ENCODE measurements around the gene THYN1.
A peak's percentile ranks its signal among the peaks of the same experiment; 100 is the strongest.

THYN1 gene

DNA sequence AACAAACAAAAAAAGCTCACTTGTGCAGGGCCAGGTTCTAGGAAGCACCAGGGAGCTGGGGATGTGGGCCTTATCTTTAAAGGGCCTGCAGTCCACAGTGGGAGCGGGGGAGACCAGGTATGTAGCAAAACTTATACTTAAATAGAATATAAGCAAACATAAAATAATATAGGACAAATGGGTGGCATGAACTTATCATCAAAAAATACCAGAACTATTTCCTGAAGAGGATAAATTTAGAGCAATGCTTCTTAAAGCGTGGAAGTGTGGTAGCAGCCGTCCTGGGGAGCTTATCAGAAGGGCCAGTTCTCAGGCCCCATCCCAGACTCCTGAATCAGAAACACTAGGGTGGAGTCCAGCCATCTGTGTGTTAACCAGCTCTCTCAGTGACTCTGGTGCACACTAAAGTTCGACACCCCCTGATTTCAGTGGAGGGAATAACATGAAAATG, 19.4 kb downstream of the THYN1 start:
- Histone ChIP-seq H3K27me3 (ENCODE audit: insufficient read depth, low read length) (no peaks in the 10 kb centered on the region), H3K4me1 (ENCODE audit: control insufficient read depth, insufficient read depth, low read length, unreplicated experiment) (peaks cover 4% of the 10 kb centered on the region), H3K27ac (ENCODE audit: low read depth, low read length) (no peak overlapping the region), H3K36me3 (ENCODE audit: insufficient read depth, low read length) (no peaks in the 10 kb centered on the region), H3K79me2 (ENCODE audit: control insufficient read depth, insufficient read depth, low read length, unreplicated experiment) (peaks cover 32% of the 10 kb centered on the region), H2AFZ (ENCODE audit: low read length, unreplicated experiment) (no peak overlapping the region), H3K4me3 (ENCODE audit: low read depth, low read length) (no peak overlapping the region)

DNA sequence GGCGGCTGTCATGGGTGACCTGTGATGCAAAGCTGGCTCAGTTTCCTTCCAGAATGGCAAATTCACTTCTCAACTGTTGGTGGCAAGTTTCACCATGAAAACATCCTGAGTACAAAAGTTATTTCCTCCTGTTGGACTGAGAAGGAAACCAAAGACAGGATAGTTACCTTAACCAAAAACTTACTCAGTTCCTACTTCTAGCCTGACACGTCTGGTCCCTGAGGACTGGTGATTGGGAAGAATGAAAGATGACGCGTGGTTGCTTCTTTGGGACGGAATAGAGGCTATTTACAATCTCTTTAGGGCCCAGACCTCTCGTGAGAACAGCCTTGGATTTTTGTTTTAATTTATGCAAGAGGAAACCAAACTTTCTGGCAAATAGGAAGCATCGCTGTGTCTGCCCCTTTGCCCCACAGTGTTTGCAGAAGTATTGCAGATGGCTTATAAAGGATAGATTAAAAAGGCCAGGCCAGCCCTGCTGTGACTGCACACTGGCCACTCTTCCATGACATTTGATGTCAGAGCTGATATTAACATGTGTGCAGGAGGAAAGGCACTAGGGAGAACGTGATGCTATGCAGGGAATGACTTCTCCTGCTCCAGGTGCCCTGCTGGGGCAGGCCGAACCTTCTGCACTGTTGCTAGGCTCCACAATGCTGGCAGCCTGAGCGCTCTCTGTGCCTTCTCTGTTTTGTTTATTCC, 21.0 kb downstream of the THYN1 start:
- Histone ChIP-seq H3K4me1 (ENCODE audit: control insufficient read depth, insufficient read depth, low read length, unreplicated experiment) (peaks cover 5% of the 10 kb centered on the region), H3K4me3 (ENCODE audit: low read depth, low read length) (no peak overlapping the region), H3K79me2 (ENCODE audit: control insufficient read depth, insufficient read depth, low read length, unreplicated experiment) (peaks cover 45% of the 10 kb centered on the region), H3K27ac (ENCODE audit: low read depth, low read length) (no peak overlapping the region), H2AFZ (ENCODE audit: low read length, unreplicated experiment) (no peak overlapping the region), H3K27me3 (ENCODE audit: insufficient read depth, low read length) (no peaks in the 10 kb centered on the region), H3K36me3 (ENCODE audit: insufficient read depth, low read length) (no peaks in the 10 kb centered on the region)

DNA sequence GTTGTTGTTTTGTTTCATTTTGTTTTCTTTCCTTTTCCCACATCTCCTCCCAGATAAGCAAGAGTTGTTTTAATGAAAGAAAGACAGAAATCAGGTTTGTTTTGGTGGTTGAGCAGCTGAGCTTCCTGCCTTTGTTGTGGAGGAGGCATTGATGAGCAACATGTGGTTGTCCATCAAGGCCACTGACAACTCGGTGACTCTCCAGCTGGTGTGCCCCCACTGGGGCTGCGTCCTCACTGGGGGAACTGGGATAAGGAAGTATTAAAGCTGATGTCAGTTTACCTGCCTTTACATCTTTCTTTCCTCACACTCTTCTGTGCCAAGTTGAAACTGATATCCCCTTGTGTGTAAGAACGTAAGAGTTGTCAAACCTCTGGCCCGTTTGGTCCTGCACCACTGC, 22.8 kb downstream of the THYN1 start:
- H2AFZ ChIP-seq (ENCODE audit: low read length, unreplicated experiment), result no peak overlapping the region
- peaks cover 17% of the 10 kb centered on the region for H3K4me1 ChIP-seq (ENCODE audit: control insufficient read depth, insufficient read depth, low read length, unreplicated experiment)
- no peaks in the 10 kb centered on the region for H3K27me3 ChIP-seq (ENCODE audit: insufficient read depth, low read length)
- no peaks in the 10 kb centered on the region for H3K36me3 ChIP-seq (ENCODE audit: insufficient read depth, low read length)
- H3K4me3 ChIP-seq (ENCODE audit: low read depth, low read length), result no peak overlapping the region
- H3K79me2 ChIP-seq (ENCODE audit: control insufficient read depth, insufficient read depth, low read length, unreplicated experiment), result peaks cover 63% of the 10 kb centered on the region
- H3K27ac ChIP-seq (ENCODE audit: low read depth, low read length), result no peak overlapping the region

DNA sequence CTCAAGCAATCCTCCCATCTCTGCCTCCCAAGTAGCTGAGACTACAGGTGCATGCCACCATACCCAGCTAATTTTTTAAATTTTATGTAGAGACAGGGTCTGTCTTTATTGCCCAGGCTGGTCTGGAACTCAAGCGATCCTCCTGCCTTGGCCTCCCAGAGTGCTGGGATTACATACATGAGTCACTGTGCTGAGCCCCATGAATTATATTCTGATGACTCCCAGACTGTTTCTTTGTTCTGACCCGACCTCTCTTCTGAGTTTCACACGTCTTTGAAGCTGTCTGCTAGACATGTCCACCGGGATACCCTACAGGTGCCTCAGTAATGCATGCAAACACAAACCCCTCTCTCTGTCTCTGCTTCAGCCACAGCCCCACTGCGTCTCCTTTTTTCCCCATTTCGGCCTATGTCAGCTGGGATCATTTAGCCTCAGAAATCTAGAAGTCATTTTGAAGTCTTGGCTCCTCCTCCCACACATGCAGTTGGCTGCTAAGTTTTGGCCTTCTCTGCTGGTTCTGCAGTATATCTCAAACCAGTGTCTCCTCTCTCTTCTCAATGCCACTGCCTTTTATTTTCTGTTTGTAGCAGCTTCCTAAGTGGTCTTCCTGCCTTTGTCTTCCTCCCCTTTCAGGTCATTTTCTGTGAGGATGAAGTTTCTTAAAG, 23.9 kb downstream of the THYN1 start:
- no peak overlapping the region for H3K27ac ChIP-seq (ENCODE audit: low read depth, low read length)
- no peaks in the 10 kb centered on the region for H3K27me3 ChIP-seq (ENCODE audit: insufficient read depth, low read length)
- peaks cover 17% of the 10 kb centered on the region for H3K4me1 ChIP-seq (ENCODE audit: control insufficient read depth, insufficient read depth, low read length, unreplicated experiment)
- H2AFZ ChIP-seq (ENCODE audit: low read length, unreplicated experiment), result no peak overlapping the region
- H3K36me3 ChIP-seq (ENCODE audit: insufficient read depth, low read length), result no peaks in the 10 kb centered on the region
- peaks cover 64% of the 10 kb centered on the region for H3K79me2 ChIP-seq (ENCODE audit: control insufficient read depth, insufficient read depth, low read length, unreplicated experiment)
- no peak overlapping the region for H3K4me3 ChIP-seq (ENCODE audit: low read depth, low read length)

DNA sequence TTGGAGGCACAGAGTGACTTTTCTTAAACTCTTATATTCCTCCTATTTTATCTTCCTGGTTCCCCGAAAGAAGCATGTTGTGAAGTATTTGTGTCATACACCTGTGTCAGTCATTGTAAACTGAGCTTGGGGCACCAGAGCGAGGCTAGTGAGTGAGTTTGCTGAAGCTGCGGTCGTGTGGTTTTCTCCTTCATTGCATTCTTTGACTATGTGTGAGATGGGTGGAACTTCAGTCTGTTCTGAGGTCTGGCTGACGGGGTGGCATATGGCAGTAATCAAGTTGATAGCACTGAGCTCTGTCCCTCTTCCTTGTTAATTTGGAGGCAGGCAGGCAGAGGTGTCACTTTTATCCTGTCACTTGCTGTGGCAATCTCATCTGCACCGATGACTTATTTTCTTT, 24.5 kb downstream of the THYN1 start:
- Histone ChIP-seq H3K27me3 (ENCODE audit: insufficient read depth, low read length) (no peaks in the 10 kb centered on the region), H3K27ac (ENCODE audit: low read depth, low read length) (no peak overlapping the region), H3K4me1 (ENCODE audit: control insufficient read depth, insufficient read depth, low read length, unreplicated experiment) (peaks cover 17% of the 10 kb centered on the region), H3K4me3 (ENCODE audit: low read depth, low read length) (no peak overlapping the region), H3K36me3 (ENCODE audit: insufficient read depth, low read length) (no peaks in the 10 kb centered on the region), H3K79me2 (ENCODE audit: control insufficient read depth, insufficient read depth, low read length, unreplicated experiment) (peaks cover 65% of the 10 kb centered on the region), H2AFZ (ENCODE audit: low read length, unreplicated experiment) (no peak overlapping the region)

DNA sequence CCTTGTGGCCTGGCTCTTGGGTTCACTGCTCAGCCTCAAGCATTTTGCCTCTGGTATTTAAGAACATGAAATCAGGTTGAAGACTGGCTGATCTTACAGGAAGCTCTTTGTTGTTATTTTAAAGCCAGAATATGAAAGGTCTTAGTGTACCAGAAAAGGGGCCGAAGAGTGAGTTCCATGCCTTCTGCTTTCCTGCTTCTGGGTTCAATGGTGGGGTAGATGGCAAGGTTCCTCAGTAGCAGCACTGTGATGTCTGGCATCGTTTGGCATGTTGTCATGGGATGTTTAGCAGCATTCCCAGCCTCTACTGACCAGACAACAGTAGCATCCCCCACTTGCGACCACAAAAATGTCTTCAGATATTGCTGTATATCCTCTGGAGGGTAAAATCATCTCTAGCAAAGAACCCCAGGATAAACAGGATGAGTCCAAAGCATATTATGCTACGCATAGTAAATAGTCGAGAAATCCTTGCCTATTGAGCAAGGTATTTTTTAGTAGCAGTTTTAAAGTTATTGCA, 26.3 kb downstream of the THYN1 start:
- Histone ChIP-seq H3K27ac (ENCODE audit: low read depth, low read length) (no peak overlapping the region), H3K36me3 (ENCODE audit: insufficient read depth, low read length) (no peaks in the 10 kb centered on the region), H3K27me3 (ENCODE audit: insufficient read depth, low read length) (no peaks in the 10 kb centered on the region), H3K4me3 (ENCODE audit: low read depth, low read length) (peak overlapping the region; percentile 94), H3K79me2 (ENCODE audit: control insufficient read depth, insufficient read depth, low read length, unreplicated experiment) (peaks cover 78% of the 10 kb centered on the region), H2AFZ (ENCODE audit: low read length, unreplicated experiment) (no peak overlapping the region), H3K4me1 (ENCODE audit: control insufficient read depth, insufficient read depth, low read length, unreplicated experiment) (peaks cover 29% of the 10 kb centered on the region)

DNA sequence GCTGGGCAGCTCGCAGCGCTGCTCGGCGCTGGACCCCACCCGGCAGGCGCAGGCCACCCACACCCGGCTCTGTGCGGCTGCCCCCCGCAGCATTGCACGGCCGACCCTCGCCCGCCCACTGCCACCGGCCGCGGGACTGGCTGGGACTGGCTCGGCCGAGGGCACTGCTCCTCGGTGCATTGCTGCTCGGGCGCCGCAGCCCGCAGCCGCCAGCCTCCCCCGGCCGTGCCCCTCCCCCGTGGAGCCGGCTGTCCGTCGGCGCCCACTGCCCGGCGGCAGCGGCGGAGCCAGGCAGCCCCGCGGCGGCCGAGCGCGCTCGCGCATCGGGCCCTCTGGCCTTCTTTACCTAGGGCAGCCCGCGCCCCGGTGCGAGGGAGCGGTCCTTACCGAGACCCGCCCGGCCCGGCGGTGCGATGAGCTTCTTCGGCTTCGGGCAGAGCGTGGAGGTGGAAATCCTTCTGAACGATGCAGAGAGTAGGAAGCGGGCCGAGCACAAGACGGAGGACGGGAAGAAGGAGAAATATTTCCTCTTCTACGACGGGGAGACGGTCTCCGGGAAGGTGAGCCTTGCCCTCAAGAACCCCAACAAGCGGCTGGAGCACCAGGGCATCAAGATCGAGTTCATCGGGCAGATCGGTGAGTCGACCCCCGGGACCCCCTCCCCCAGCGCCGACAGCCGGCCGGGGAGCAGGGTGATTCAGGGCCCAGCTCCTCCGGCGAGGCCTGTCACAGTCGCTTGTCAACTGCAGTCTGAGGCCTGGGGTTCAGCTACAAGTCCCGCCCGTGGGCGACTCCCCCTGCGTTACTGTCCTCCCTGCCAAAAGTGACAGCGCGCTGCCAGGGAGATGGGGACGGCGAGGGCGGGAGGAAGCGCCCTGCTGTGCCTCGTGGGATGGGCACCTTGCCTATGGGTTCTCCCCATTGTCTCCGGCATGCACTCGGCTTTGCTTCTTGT, 28.2 kb downstream of the THYN1 start:
- peak overlapping the region; percentile 17; the same call in 1 of the 2 replicates for H3K27ac ChIP-seq (ENCODE audit: low read depth, low read length)
- H3K36me3 ChIP-seq (ENCODE audit: insufficient read depth, low read length), result peaks cover 6% of the 10 kb centered on the region
- H3K4me1 ChIP-seq (ENCODE audit: control insufficient read depth, insufficient read depth, low read length, unreplicated experiment), result peaks cover 30% of the 10 kb centered on the region
- H3K27me3 ChIP-seq (ENCODE audit: insufficient read depth, low read length), result no peaks in the 10 kb centered on the region
- H2AFZ ChIP-seq (ENCODE audit: low read length, unreplicated experiment), result peak overlapping the region; percentile 68
- H3K79me2 ChIP-seq (ENCODE audit: control insufficient read depth, insufficient read depth, low read length, unreplicated experiment), result peaks cover 83% of the 10 kb centered on the region
- peak overlapping the region; percentile 94 for H3K4me3 ChIP-seq (ENCODE audit: low read depth, low read length)

DNA sequence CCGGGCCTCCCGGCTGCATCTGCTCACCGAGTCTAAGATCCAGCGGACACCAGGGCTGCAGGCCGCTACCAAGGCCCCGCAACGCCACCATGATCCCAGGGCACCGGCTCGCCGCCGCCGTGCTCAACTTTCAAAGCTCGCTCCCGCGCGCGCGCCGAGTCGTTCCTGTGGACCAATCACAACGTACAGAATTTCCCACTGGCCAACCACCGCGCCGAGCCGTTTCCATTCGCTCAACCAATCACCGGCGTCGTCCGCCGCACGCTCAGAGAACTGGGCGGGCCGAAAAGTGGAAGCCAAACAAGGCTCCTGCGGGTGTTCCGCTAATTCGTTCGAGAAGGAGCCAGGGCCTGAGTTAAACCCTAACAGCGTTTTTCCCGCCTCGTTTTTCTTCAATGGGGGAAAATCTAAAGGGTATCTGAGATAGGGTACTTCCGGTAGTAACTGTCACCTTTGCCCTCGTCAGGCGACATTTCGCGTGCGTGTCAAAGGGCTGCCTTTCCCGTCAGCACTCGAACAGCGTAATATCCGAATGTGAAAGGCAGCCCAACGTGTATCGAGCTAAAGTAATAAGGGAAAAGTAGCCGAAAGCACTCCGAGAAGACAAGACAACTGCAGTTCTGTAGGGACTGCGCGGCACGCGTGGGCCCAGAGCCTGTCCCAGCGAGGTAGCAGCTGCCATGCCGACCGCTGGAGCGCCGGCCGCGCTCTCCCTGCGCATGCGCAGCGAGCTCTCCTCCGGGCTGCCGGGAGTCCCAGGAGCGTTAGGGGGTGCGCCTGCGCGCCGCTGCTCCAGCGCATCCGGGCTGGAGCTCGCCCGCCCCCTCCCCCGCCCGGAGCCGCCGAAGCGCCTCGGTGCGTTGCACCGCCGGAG, 29.1 kb downstream of the THYN1 start, which contains the start of the genes NCAPD3 and VPS26B:
Gene NCAPD3, minus strand, starts transcription at position 132 of the 874 bp plus-strand sequence. Its CDS starts 41 bp downstream, at position 91.
Gene VPS26B, plus strand, starts transcription at position 836 of the 874 bp plus-strand sequence. CDS start 452 bp downstream, outside the sequence.
- Histone ChIP-seq H3K27me3 (ENCODE audit: insufficient read depth, low read length) (no peaks in the 10 kb centered on the region), H3K36me3 (ENCODE audit: insufficient read depth, low read length) (peaks cover 10% of the 10 kb centered on the region), H2AFZ (ENCODE audit: low read length, unreplicated experiment) (peak within 1 kb of the TSS; percentile 99), H3K79me2 (ENCODE audit: control insufficient read depth, insufficient read depth, low read length, unreplicated experiment) (peaks cover 77% of the 10 kb centered on the region), H3K27ac (ENCODE audit: low read depth, low read length) (peak within 1 kb of the TSS; percentile 76), H3K4me3 (ENCODE audit: low read depth, low read length) (peak within 1 kb of the TSS; percentile 94), H3K4me1 (ENCODE audit: control insufficient read depth, insufficient read depth, low read length, unreplicated experiment) (peaks cover 26% of the 10 kb centered on the region)

DNA sequence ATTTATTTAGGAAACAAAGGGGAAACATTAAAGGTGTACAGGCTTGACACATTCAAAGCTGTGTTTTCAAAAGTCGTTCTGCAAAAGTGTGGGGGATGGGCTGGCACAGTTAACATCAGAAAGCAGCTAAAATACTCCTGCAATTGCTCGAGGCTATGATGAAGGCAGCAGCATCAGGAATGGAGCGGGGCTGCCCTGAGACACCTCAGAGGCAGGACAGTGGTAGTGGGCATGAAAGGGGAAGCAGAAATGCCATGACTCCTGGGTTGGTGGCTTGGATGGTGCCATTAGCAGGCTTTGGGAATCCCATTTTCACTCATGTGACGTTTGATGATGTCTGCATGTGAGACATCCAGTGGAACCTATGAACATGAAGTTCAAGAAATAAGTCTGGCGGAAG, 30.0 kb downstream of the THYN1 start:
- H3K27me3 ChIP-seq (ENCODE audit: insufficient read depth, low read length), result no peaks in the 10 kb centered on the region
- H2AFZ ChIP-seq (ENCODE audit: low read length, unreplicated experiment), result peak overlapping the region; percentile 64
- peak overlapping the region; percentile 76; the same call in 1 of the 2 replicates for H3K27ac ChIP-seq (ENCODE audit: low read depth, low read length)
- H3K4me3 ChIP-seq (ENCODE audit: low read depth, low read length), result peak overlapping the region; percentile 94
- peaks cover 80% of the 10 kb centered on the region for H3K79me2 ChIP-seq (ENCODE audit: control insufficient read depth, insufficient read depth, low read length, unreplicated experiment)
- peaks cover 26% of the 10 kb centered on the region for H3K4me1 ChIP-seq (ENCODE audit: control insufficient read depth, insufficient read depth, low read length, unreplicated experiment)
- peaks cover 11% of the 10 kb centered on the region for H3K36me3 ChIP-seq (ENCODE audit: insufficient read depth, low read length)

Data from ACC112 (cell line).